Activated CD4-positive, alpha-beta memory T cell treated with anti-CD3 and anti-CD28 coated beads, Interleukin-2, amount 10 ng/mL, durations not matched to agents 7 days and 5 days (primary cell): ENCODE measurements around the gene ADAM19. TPM values are rescaled to one million over a fixed set of nuclear protein-coding genes. Genes with fewer than 3 reads are reported as not detected.

Experiments used
- CTCF ChIA-PET: fragments of 350-600 bp; sonication (Branson Sonifier 250); formaldehyde crosslinking; loops from one replicate; lab custom pipeline; 2021; ENCODE audit warnings: antibody characterized with exemption, inconsistent platforms; lab: Charles Lee
- POLR2A ChIA-PET: fragments of 350-600 bp; sonication (Branson Sonifier 250); formaldehyde crosslinking; loops from one replicate; lab custom pipeline; 2021; ENCODE audit warnings: antibody characterized with exemption; lab: Charles Lee
- DNase-seq: peaks from one replicate; pipeline ENCODE4 v3.0.0-alpha.2; 2020
- H3K27ac Mint-ChIP-seq: one replicate; pipeline ENCODE4 v1.8.0; 2021; ENCODE audit warnings: mild to moderate bottlenecking, mixed read lengths
- H3K27me3 Mint-ChIP-seq: one replicate; pipeline ENCODE4 v1.8.0; 2021; ENCODE audit warnings: mixed read lengths
- H3K36me3 Mint-ChIP-seq: one replicate; pipeline ENCODE4 v1.8.0; 2021; ENCODE audit warnings: low read depth, mixed read lengths
- H3K4me1 Mint-ChIP-seq: one replicate; pipeline ENCODE4 v1.8.0; 2021; ENCODE audit warnings: mixed read lengths
- H3K4me3 Mint-ChIP-seq: one replicate; pipeline ENCODE4 v1.8.0; 2021; ENCODE audit warnings: mild to moderate bottlenecking, mixed read lengths
- H3K9me3 Mint-ChIP-seq: one replicate; pipeline ENCODE4 v1.8.0; 2021; ENCODE audit warnings: mixed read lengths
- total RNA-seq, 2 experiments: library from RNA; stranded (reverse); gene quantifications; one replicate each; pipeline ENCODE4 v1.2.3, GENCODE V29; 2021

ADAM19 gene
- total RNA-seq, 2 experiments from 2014 or later, result 309 to 313 TPM

GRCh38 chr5:157556615-157557418, 18.8 kb downstream of the ADAM19 start:
- POLR2A ChIA-PET, result interaction anchor here (0.6 to 3.2 kb wide), 4 partner anchors 11 to 395 kb away, joined by 3 to 19 read pairs (median 10); no protein-coding TSS in a partner anchor

DNA sequence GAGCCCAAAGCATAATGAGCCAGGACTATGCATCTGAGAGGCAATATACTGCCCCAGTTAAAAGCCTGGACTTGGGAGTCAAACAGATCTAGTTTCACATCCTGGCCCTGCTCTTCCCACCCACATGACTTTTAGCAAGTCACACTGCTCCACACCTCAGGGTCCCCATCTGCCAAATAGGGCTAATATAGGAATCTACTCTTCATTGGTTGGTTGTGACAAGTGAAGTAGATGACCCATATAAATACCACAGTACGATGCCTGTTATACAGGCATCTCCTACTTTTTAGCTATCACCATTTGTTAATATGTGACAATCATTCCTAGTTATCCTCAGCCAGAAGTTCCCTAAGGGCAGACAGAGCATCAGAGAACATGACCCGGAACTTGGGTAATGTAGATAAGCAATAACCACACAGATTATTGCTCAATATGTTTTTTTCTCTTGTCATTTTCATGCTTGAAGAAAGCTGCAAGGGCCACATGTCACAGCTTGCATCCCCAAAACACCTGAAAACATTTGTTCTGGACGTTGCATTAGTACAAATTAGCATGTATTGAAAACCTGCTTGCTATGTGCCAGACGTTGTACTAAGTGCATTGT, 20.4 kb downstream of the ADAM19 start:
- Mint-ChIP-seq H3K36me3 (peaks cover 88% of the 10 kb centered on the region), H3K27ac (peak overlapping the region; percentile 69), H3K4me3 (no peak overlapping the region), H3K9me3 (no peaks in the 10 kb centered on the region), H3K27me3 (no peaks in the 10 kb centered on the region), H3K4me1 (peaks cover 89% of the 10 kb centered on the region)
- DNase-seq, result no peak
- POLR2A ChIA-PET, result interaction anchor here (1.2 to 2.4 kb wide), 6 partner anchors 10 to 188 kb away, joined by 3 to 23 read pairs (median 6); partner anchors contain the start of gene LSM11
- CTCF ChIA-PET, result interaction anchor here (1.1 to 1.7 kb wide), 3 partner anchors 12 to 16 kb away, joined by 5 read pairs; no protein-coding TSS in a partner anchor

More at GRCh38 chr5:157556615-157557418, 18.8 kb downstream of the ADAM19 start:
- CTCF ChIA-PET, result interaction anchor here (2.1 kb wide), 1 partner anchor 13 kb away, joined by 7 read pairs; no protein-coding TSS in a partner anchor
- H3K27me3 Mint-ChIP-seq, result no peaks in the 10 kb centered on the region
- H3K9me3 Mint-ChIP-seq, result no peaks in the 10 kb centered on the region
- no peak overlapping the region for H3K4me3 Mint-ChIP-seq
- DNase-seq, result no peak
- H3K36me3 Mint-ChIP-seq, result peaks cover 88% of the 10 kb centered on the region
- peak overlapping the region; percentile 67 for H3K27ac Mint-ChIP-seq
- H3K4me1 Mint-ChIP-seq, result peaks cover 87% of the 10 kb centered on the region

DNA sequence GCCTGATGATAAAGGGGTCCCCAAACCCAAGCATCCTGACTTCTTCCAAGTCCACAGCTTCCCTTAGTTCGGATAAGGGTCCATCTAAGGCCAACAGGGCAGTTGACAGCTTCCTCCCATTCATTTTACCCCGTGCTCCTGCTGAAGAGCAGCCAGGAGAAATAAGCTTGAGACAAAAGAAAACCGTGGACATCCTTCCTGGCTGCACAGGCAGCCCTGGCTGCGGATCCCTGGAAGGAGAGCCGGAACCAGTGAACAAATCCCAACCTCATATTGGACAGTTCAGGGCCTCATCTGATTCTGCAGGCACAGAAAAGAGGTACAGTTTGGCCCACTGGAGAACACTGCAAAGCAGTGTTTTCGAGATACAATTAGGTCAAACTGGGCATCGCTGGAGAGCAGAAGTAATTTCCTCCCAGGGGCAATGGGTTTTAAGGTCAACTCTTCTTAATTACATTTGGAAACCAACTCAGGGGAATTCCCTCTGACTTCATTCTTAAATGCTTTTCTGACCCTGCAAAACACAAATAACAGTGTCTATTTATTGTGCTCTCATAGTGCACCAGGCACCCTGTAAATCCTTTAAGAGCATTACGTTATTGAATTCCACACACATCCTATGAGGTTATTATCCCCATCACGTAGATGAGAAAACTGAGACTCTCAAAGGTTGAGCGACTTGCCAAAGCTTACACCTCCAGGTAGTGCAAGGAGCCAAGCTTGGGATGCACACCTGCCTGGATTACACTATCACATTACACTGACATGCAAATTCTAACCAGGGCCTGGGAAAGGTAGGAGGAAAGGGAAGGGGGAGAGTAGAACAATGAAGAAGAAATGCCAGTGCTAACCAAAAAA, 21.2 kb downstream of the ADAM19 start:
- H3K27ac Mint-ChIP-seq, result peak overlapping the region; percentile 69
- H3K9me3 Mint-ChIP-seq, result no peaks in the 10 kb centered on the region
- H3K4me3 Mint-ChIP-seq, result no peak overlapping the region
- no peak for DNase-seq
- peaks cover 92% of the 10 kb centered on the region for H3K4me1 Mint-ChIP-seq
- ChIA-PET CTCF (interaction anchor here (1.5 to 1.7 kb wide), 2 partner anchors 15 to 17 kb away, joined by 5 read pairs; no protein-coding TSS in a partner anchor), POLR2A (interaction anchor here (1.2 to 2.4 kb wide), 6 partner anchors 10 to 189 kb away, joined by 3 to 23 read pairs (median 6); partner anchors contain the start of gene LSM11)
- no peaks in the 10 kb centered on the region for H3K27me3 Mint-ChIP-seq
- H3K36me3 Mint-ChIP-seq, result peaks cover 91% of the 10 kb centered on the region

DNA sequence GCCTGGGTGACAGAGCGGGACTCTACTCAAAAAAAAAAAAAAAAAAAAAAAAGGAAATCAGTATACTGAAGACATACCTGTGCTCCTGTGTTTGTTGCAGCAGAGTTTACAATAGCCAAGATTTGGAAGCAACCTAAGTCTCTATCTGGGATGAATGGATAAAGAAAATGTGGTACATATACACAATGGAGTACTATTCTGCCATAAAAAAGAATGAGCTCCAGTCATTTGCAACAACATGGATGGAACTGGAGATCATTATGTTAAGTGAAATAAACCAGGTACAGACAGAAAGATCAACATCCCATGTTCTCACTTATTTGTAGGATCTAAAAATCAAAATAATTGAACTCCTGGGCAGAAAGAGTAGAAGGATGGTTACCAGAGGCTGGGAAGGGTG, 22.9 kb downstream of the ADAM19 start:
- no peak for DNase-seq
- no peak overlapping the region for H3K4me3 Mint-ChIP-seq
- ChIA-PET POLR2A (interaction anchor here (1.1 to 5.0 kb wide), 2 partner anchors 17 to 44 kb away, joined by 3 to 41 read pairs; no protein-coding TSS in a partner anchor), CTCF (interaction anchor here (3.6 kb wide), 1 partner anchor 12 kb away, joined by 13 read pairs; no protein-coding TSS in a partner anchor)
- peaks cover 92% of the 10 kb centered on the region for H3K4me1 Mint-ChIP-seq
- H3K36me3 Mint-ChIP-seq, result peaks cover 91% of the 10 kb centered on the region
- H3K9me3 Mint-ChIP-seq, result no peaks in the 10 kb centered on the region
- H3K27me3 Mint-ChIP-seq, result no peaks in the 10 kb centered on the region
- peak overlapping the region; percentile 89 for H3K27ac Mint-ChIP-seq

- peak overlapping the region; percentile 57 for H3K4me3 Mint-ChIP-seq
These were observed 24.9 kb downstream of the ADAM19 start for GRCh38 chr5:157550663-157551062.

GRCh38 chr5:157549954-157550549, 25.5 kb downstream of the ADAM19 start:
- peak overlapping the region; percentile 89 for H3K27ac Mint-ChIP-seq
- no peak for DNase-seq
- ChIA-PET POLR2A (interaction anchor here (0.9 to 5.0 kb wide), 6 partner anchors 9 to 37 kb away, joined by 3 to 48 read pairs (median 4); no protein-coding TSS in a partner anchor), CTCF (interaction anchor here (0.5 to 3.6 kb wide), 3 partner anchors 9 to 118 kb away, joined by 4 to 13 read pairs (median 4); no protein-coding TSS in a partner anchor)
- H3K9me3 Mint-ChIP-seq, result no peaks in the 10 kb centered on the region
- H3K36me3 Mint-ChIP-seq, result peaks cover 92% of the 10 kb centered on the region
- H3K27me3 Mint-ChIP-seq, result no peaks in the 10 kb centered on the region
- peaks cover 94% of the 10 kb centered on the region for H3K4me1 Mint-ChIP-seq
- peak overlapping the region; percentile 57 for H3K4me3 Mint-ChIP-seq

More at GRCh38 chr5:157550663-157551062, 24.9 kb downstream of the ADAM19 start:
- H3K4me1 Mint-ChIP-seq, result peaks cover 94% of the 10 kb centered on the region
- DNase-seq, result no peak
- ChIA-PET CTCF (interaction anchor here (0.5 to 3.6 kb wide), 4 partner anchors 10 to 118 kb away, joined by 3 to 13 read pairs (median 4); no protein-coding TSS in a partner anchor), POLR2A (interaction anchor here (0.8 to 5.0 kb wide), 8 partner anchors 10 to 44 kb away, joined by 3 to 48 read pairs (median 4); partner anchors contain the start of gene ADAM19)
- H3K9me3 Mint-ChIP-seq, result no peaks in the 10 kb centered on the region
- peaks cover 92% of the 10 kb centered on the region for H3K36me3 Mint-ChIP-seq
- peak overlapping the region; percentile 89 for H3K27ac Mint-ChIP-seq
- H3K27me3 Mint-ChIP-seq, result no peaks in the 10 kb centered on the region

DNA sequence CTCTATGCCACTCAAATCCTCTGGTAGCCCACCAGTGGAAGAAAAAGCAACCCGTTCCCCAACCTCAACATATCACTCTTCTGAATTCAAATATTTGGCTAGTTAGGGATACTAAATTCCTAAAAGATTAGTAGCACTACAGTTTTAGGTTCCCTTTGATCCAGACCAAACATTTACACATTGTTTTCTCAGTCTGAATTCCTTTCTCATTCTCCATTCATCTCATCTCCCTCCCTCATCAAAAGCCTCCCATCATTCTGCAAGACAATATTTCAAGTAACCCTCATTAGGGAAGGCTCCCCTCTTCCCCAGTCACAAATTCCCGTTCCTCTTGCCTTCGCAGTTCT, 26.3 kb downstream of the ADAM19 start:
- Mint-ChIP-seq H3K4me3 (peak overlapping the region; percentile 57), H3K27ac (peak overlapping the region; percentile 89), H3K27me3 (no peaks in the 10 kb centered on the region), H3K36me3 (peaks cover 92% of the 10 kb centered on the region), H3K4me1 (peaks cover 94% of the 10 kb centered on the region), H3K9me3 (no peaks in the 10 kb centered on the region)
- no peak for DNase-seq
- ChIA-PET POLR2A (interaction anchor here (1.1 to 5.0 kb wide), 6 partner anchors 8 to 38 kb away, joined by 3 to 48 read pairs (median 5); no protein-coding TSS in a partner anchor), CTCF (no interaction called here)

DNA sequence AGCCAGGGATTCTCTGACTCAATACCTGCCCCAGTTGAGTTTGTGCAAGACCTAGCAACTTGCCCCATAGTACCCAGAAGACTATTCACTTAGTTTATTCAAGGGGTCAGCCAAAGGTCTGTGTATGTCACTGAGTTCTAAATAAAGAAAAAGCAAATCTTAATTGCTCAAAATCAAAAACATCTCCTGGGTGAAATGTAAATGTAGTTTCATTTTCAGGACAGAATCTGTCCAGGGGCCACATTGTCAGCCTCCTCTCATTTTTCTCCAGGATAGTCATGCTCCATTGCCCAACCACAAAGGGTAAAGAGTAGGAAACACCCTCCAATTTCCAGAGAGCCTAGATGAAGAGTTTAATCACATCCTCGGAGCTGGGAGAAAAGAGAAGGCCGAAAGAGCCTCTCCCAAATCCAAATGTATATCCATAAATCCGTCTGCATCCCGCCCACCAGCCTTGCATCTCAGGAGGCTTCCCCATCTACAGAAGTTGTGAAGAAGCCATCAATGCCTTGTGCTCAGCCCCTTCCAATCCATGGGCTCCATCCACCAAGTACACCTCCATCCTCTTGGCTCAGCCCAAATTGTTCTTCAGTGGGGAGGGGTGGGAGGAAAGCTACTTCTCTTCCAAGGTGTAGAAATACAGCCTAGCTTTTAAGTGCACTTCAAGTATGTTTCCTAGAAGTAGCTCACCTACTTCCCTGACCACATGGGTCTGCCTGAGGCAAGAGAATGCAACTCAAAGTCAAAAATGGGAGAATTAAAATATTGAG, 26.9 kb downstream of the ADAM19 start:
- Mint-ChIP-seq H3K27me3 (no peaks in the 10 kb centered on the region), H3K4me1 (peaks cover 96% of the 10 kb centered on the region), H3K27ac (peak overlapping the region; percentile 89), H3K9me3 (no peaks in the 10 kb centered on the region), H3K36me3 (peaks cover 92% of the 10 kb centered on the region), H3K4me3 (peak overlapping the region; percentile 57)
- ChIA-PET CTCF (no interaction called here), POLR2A (interaction anchor here (1.1 to 5.0 kb wide), 6 partner anchors 8 to 38 kb away, joined by 3 to 48 read pairs (median 5); no protein-coding TSS in a partner anchor)
- no peak for DNase-seq

GRCh38 chr5:157547941-157548512, 27.5 kb downstream of the ADAM19 start:
- POLR2A ChIA-PET, result interaction anchor here (4.8 to 8.9 kb wide), 4 partner anchors 21 to 60 kb away, joined by 26 to 193 read pairs (median 57); partner anchors contain the start of gene ADAM19
- CTCF ChIA-PET, result interaction anchor here (0.6 to 1.4 kb wide), 2 partner anchors 21 to 45 kb away, joined by 4 to 5 read pairs; no protein-coding TSS in a partner anchor
- H3K4me1 Mint-ChIP-seq, result peaks cover 99% of the 10 kb centered on the region
- no peak for DNase-seq
- H3K4me3 Mint-ChIP-seq, result peak overlapping the region; percentile 54
- H3K36me3 Mint-ChIP-seq, result peaks cover 95% of the 10 kb centered on the region
- peak overlapping the region; percentile 89 for H3K27ac Mint-ChIP-seq
- H3K9me3 Mint-ChIP-seq, result no peaks in the 10 kb centered on the region
- no peaks in the 10 kb centered on the region for H3K27me3 Mint-ChIP-seq

DNA sequence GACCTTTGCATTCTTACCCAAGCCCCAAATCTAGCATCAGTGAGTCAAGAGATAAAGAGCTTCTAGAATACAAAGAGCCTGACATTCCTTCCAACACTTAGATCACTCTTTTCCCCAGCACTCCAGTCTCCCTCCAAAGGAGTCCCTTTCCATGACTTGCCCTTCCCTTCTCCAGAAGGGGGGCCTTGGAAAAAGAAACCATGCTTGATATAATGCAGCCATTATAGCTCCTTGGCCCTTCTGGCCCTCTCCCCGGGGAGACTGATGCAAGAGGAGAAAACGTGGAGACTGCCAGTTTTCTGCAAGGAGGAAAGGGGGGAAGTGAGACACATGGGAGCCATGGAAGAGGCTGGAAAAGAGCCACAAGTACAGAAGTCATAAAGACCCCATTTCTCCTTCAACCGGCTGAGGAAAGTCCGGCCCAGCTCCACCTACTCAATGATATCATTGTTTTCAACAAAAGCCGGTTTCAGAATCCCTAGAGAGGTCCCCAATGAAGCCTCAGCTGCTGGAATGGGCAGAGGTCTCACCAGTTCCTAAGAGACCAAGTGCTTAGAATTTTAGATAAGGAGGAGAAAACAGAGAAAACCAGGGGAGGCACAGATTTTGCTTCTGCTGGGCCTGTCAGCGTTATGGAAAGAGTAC, 29.0 kb downstream of the ADAM19 start:
- Mint-ChIP-seq H3K4me3 (peak overlapping the region; percentile 62), H3K27me3 (no peaks in the 10 kb centered on the region), H3K9me3 (no peaks in the 10 kb centered on the region), H3K36me3 (peaks cover 84% of the 10 kb centered on the region), H3K4me1 (peaks cover 100% of the 10 kb centered on the region), H3K27ac (peak overlapping the region; percentile 89)
- ChIA-PET POLR2A (interaction anchor here (0.9 to 8.9 kb wide), 9 partner anchors 8 to 170 kb away, joined by 3 to 193 read pairs (median 19); partner anchors contain the start of gene ADAM19), CTCF (interaction anchor here (1.0 to 2.1 kb wide), 6 partner anchors 22 to 197 kb away, joined by 3 to 6 read pairs (median 4); partner anchors contain the start of gene LSM11)
- no peak for DNase-seq
